Caki2 (cell line): ENCODE results near the gene SHE. TPM values are rescaled to one million over a fixed set of nuclear protein-coding genes. Genes with fewer than 3 reads are reported as not detected.

Experiments
- DNase-seq: peaks from one replicate; pipeline ENCODE4 v3.0.0-alpha.2; 2015; ENCODE audit warnings: low read depth
- in situ Hi-C: cut with HindIII; loops from 2 replicates; pipeline ENCODE4 v1.10.0; 2016; ENCODE audit warnings: low sequenced_read_pairs, low pct_unique_long_range_greater_than_20kb, mixed read lengths
- total RNA-seq: library from RNA; depleted of rRNA; stranded (reverse); fragments of >200 nt; shearing (Covaris generic); gene quantifications from 2 replicates; pipeline ENCODE4 v1.2.3, GENCODE V29; 2014; ENCODE audit warnings: low replicate concordance; rRNA removed

The SHE gene
- total RNA-seq, 1 experiment from 2014 or later: not detected

GRCh38 chr1:154434346-154435085 is 67.7 kb downstream of the SHE start:
- in situ Hi-C loops: no loop called here
- no peak for DNase-seq

GRCh38 chr1:154433161-154433764 is 68.9 kb downstream of the SHE start:
- in situ Hi-C loops: no loop called here

GRCh38 chr1:154431586-154432373 is 70.4 kb downstream of the SHE start:
- in situ Hi-C loops: no loop called here
- DNase-seq: peak; percentile 88

More at GRCh38 chr1:154433161-154433764, 68.9 kb downstream of the SHE start:
- no peak for DNase-seq

GRCh38 chr1:154430903-154431302 is 71.3 kb downstream of the SHE start:
- no peak for DNase-seq
- in situ Hi-C loops: no loop called here

- in situ Hi-C loops: no loop called here
- no peak for DNase-seq
Measured at GRCh38 chr1:154429841-154430611, 72.2 kb downstream of the SHE start.

Other genes starting within 250 kb of the SHE start
- 139 and 144 TPM in 2 replicates for gene HAX1, start 229.8 kb downstream of the SHE start, total RNA-seq
- not detected in 2 replicates for gene AQP10, start 181.3 kb downstream of the SHE start, total RNA-seq
- gene ATP8B2, start 176.9 kb downstream of the SHE start, total RNA-seq: 32.6 and 41.2 TPM in 2 replicates
- gene IL6R, start 97.1 kb downstream of the SHE start, total RNA-seq: 6.5 and 17.5 TPM in 2 replicates
- gene TDRD10, start 193 bp downstream of the SHE start, total RNA-seq: not detected in 2 replicates
- 36.7 and 53.7 TPM in 2 replicates for gene UBE2Q1, start 56.2 kb upstream of the SHE start, total RNA-seq
- 0.03 TPM in 1 of 2 replicates, not detected in the other for gene CHRNB2, start 65.4 kb upstream of the SHE start, total RNA-seq
- 49.9 and 55.3 TPM in 2 replicates for gene ADAR, start 105.8 kb upstream of the SHE start, total RNA-seq